GM19193 (cell line): Measurements from ENCODE around the gene PRDM15.

Experiments used
- POLR2A ChIP-seq: IDR thresholded peaks from 4 replicates; pipeline ENCODE4 v1.6.1; 2011; ENCODE audit not compliant: insufficient read depth, insufficient read length; ENCODE audit errors: extremely low read depth

Gene PRDM15

DNA sequence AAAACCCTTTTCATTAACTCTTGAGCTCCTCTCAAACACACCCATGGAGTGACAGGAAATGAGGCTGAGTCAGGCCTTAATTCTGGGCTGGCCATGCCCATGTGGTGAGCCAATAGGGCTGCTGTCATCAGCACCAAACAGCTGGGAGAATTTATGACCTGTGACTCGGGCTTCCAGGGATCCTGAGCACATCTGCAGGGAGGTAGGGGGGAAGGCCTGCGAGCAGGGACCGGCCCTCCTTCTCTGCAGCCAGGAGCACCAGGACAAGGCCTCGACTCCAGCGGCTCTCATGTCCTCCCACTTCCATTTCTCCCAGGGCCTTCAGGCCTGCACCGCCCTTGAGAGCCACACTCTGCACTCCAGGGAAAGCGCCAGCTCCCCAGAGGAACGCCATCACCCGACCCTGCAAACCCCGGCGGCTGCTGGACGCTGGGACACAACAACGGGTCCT lies 126.9 kb downstream of the PRDM15 start:
- TF ChIP-seq POLR2A, result no peak

DNA sequence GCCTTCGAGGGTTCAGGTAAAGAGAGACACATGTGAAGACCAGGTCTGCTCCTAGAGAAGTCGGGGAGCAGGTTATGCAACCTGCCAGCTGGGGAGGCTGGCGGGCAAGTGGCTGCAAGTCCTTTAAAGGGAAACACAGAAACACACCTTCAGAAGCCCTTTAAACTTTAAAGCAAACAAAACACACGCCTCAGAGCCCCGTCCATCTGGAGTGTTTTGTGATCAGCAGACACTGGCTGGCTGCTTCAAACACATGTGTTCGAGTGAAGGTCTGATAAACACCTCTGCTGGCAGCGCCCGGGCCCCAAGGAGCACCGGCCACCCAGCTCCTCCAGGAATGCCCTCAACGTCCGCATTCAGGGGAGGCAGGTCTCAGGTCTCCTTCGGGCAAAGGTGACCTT lies 127.5 kb downstream of the PRDM15 start:
- no peak for TF ChIP-seq POLR2A

DNA sequence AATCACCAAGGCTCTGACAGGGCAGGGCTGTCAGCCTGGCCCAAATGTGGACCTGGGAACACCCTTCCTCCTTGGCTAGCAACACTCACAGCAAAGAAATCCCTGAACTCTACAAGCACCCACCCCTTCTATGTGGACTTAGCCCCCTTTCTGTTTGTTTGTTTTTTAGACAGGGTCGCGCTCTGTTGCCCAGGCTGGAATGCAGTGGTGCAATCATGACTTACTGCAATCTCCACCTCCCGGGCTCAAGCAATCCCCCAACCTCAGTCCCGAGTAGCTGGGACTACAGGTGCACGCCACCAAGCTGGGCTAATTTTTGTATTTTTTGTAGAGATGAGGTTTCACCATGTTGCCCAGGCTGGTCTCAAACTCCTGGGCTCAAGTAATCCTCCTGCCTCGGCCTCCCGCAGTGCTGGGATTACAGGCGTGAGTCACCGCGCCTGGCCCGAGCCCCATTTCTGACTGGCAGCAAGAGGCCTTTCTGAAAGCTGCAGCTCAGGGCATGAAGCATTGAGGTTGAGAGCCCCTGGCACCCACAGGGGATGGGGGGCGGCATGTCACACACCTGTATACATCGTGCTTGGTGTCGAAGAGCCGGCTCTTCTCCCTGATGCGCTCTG lies 128.5 kb downstream of the PRDM15 start:
- TF ChIP-seq POLR2A, result no peak

DNA sequence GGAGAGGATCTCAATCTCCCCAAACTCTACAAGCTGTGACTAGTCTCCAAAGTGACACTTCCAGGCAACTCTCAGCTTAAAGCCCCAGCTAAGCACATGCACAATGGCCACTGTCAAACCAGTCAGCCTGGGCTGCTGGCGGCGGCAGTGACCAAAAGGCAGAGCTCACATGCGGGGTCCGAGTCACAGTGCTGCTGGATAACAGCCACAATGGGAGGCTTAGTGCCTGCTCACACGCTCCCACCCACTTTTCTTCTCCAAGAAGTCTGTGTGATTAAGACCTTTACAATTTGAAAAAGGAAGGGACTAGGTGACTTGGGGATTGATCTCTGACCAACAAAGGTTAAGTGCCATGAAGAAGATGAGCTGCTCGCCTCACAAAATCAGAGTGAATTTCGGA lies 129.1 kb downstream of the PRDM15 start:
- no peak for TF ChIP-seq POLR2A

DNA sequence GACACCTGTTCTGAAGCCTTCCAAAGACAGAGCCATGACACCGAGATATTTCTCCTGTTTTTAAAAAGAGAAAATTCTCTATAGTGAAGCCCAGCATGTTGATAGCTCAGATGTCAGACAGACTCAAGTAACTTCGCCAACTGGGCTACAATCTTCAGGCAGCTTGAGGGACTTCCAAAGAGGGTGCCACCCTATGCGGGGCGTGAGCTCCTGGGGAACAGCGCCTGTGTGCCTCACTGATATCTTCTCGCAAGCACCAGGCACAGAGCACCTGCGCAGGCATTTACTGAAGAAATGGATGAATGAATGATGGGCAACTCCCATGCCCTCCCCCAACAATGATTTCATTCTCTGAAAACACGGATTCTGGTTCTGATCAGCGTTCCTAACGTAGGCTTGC lies 129.9 kb downstream of the PRDM15 start:
- no peak for TF ChIP-seq POLR2A
